LHCN-M2 (cell line): Measurements from ENCODE around the gene KCNAB2. TPM values are rescaled to one million over a fixed set of nuclear protein-coding genes. Genes with fewer than 3 reads are reported as not detected.

Experiments
- DNase-seq: peaks from one replicate; pipeline ENCODE4 v3.0.0-alpha.2; 2012; ENCODE audit warnings: low read depth
- polyA plus RNA-seq: library from polyadenylated mRNA; unstranded; fragments of >200 nt; gene quantifications from one replicate; pipeline ENCODE4 v1.2.1, GENCODE V29; 2012; ENCODE audit warnings: missing spikeins
- total RNA-seq: library from RNA; depleted of rRNA; stranded (reverse); fragments of >200 nt; gene quantifications from 2 replicates; pipeline ENCODE4 v1.2.3, GENCODE V29; 2014; rRNA removed

Gene KCNAB2
- 0.96 and 1.0 TPM in 2 replicates for total RNA-seq
- polyA plus RNA-seq: 1.9 TPM

DNA sequence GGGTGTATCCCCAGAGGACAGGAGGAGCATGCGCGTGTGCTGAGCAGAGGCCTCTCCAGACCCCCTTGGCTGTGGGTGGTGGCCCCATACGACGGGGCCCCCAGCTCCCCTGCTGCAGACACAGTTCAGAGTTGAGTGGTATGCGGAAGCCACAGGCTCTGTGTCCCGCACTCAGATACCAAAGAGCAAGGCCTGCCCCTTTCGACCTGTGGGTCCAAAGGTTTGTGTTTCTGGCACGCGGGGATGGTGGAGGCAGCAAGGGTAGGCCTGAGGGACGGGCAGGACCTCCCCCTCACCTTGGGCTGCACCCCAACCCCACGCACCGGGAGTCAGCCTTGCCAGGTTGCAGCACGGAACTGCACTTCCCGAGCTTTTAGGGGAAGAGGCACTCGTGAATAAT is at the start of gene KCNAB2:
Gene KCNAB2 (plus strand): TSS at position 328 of the 400 bp plus-strand sequence. CDS start 5,649 bp downstream, outside the sequence.
- no peak for DNase-seq

GRCh38 chr1:5996641-5997270 is 48.9 kb upstream of the KCNAB2 start:
- DNase-seq: no peak

DNA sequence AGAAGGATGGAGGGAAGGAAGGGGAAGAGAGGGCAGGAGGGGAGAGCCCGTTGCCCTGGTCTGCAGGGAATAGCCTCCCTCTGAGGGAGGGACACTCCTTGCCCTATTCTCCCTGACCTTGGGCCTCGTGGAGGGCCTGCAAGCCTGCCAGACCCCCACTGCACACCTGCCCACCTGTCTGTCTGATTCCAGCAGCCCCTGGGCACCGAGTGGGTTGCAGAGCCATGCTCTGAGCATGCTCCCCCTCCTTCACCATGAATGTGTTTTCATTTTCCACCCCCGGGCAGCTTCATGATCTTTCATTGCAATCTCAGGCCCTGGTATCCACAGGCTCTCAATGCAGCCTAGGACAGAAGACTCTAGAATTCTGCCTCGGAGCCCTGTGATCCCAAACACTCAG is 48.4 kb upstream of the KCNAB2 start:
- no peak for DNase-seq

GRCh38 chr1:5998051-5998905 is 47.4 kb upstream of the KCNAB2 start:
- no peak for DNase-seq

- no peak for DNase-seq
These were observed 46.8 kb upstream of the KCNAB2 start for GRCh38 chr1:5998906-5999301.

DNA sequence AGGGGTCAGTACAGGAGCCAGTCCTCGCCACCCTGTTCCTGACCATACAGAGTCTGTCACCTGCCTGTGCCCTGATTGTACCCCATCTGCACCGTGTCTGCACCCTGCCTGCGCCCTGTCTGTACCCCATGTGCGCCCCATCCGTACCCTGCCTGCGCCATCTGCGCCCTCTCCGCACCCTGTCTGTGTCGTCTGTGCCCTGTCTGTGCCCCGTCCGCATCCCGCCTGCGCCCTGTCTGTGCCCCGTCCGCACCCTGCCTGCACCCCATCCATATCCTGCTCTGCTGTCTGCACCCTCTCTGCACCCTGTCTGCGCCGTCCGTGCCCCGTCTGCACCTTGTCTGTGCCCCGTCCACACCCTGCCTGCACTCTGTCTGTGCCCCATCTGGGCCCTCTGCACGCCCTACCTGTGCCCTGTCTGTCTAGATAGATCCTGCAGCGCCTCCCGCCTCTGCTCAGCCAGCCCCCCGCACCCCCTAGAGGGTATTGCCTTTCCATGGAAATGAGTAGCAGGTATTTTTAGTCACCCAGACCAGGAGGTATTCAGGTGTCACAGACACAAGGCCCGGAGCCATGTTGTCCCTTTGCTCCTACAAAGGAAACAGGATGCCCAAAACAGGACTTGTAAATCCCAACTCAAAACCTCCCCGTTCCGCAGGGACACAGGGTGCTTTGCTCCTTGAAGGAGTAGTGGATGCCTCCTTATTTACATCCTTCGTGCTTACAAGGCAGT is 45.8 kb upstream of the KCNAB2 start:
- DNase-seq: no peak

DNA sequence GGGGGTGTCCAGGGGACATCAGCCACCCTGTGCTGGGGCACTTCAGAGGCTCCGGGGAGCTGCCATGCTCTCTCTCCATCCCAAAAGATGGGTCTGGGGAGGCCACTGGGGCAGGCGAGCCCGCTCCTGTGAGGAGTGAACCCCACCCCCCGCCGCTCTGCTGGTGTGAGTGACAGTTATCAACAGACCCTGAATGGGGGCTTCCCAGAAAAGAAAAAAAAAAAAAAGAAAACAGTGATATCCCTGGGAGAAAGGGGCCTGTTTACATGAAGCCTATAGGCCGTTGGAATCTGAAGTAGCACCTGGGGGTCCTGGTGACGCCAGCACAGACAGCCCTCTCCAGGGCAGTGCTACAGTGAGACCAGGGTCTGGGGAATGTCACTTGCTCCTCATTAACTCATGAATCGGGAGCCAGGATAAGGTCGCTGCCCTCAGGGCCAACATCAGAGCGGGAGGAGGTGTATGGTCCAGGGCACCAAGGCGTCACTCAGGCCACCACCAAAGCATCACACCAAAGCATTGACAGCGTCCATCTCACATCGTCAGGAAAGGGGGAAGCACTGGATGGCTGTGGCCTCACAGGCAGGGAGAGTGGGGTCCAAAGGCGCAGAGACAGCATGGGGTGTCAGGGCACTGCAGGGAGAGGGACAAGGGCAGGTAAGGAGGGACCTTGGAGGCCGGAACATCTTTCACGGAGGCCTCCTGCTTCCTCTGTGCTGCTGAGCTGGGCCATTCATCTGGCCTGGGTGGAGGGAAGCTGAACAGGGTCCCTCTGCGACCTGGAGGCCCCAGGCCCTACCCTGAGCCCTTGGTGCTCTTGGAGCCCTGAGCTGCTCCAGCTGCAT is 45.0 kb upstream of the KCNAB2 start:
- no peak for DNase-seq

- no peak for DNase-seq
These were observed 43.6 kb upstream of the KCNAB2 start for GRCh38 chr1:6001992-6002576.

- no peak for DNase-seq
These were observed 42.8 kb upstream of the KCNAB2 start for GRCh38 chr1:6002714-6003501.

- no peak for DNase-seq
These were observed 41.9 kb upstream of the KCNAB2 start for GRCh38 chr1:6003568-6004411.

GRCh38 chr1:6004412-6005123 is 41.1 kb upstream of the KCNAB2 start:
- DNase-seq: no peak

DNA sequence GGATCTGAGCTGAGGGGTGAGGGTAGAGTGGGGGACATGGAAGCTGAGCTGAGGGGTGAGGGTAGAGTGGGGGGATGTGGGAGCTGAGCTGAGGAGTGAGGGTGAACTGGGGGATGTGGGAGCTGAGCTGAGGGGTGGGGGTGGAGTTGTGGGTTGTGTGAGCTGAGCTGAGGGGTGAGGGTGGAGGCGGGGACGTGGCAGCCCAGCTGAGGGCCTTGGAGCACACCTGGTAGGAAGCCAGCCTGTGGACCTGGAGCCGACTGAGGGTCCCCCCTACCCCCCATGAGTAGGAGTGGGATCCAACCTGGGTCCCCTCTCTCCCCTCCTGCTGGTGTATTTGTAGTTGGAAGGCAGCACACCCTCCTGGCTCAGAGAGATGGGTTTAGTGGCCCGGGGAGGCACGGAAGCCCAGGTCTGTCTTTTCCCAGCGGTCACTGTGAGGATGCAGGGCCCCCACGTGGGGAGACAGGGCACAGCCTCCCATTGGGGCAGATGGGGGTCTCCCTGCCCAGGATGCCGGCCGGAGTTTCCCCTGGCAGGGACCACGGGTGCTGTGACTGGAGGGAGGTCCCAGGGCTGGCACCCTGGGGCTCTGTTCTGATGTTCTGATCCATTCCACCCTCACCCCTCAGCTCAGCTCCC is 40.3 kb upstream of the KCNAB2 start:
- DNase-seq: no peak

GRCh38 chr1:6006882-6007281 is 38.8 kb upstream of the KCNAB2 start:
- DNase-seq: no peak

GRCh38 chr1:6007318-6008083 is 38.2 kb upstream of the KCNAB2 start:
- no peak for DNase-seq

DNA sequence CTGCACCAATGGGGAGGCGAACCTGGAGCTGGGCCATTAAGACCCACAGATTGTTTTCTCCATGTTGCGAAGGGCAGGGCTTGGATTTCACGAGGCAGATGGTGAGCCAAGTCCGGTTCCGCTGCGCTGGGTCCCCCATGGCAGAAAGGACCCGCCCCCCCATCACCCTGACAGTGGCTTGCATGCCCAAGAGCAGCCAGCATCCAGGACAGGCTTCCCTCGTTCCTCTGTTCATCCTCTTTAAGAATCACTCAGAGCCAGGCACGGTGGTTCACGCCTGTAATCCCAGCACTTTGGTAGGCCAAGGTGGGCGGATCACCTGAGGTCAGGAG is 37.6 kb upstream of the KCNAB2 start:
- DNase-seq: no peak

GRCh38 chr1:6008696-6009095 is 37.0 kb upstream of the KCNAB2 start:
- no peak for DNase-seq
